HG03432 (cell line): ENCODE data around the gene TMBIM1.

Source experiments
- ATAC-seq: cut with Tn5 transposase; IDR thresholded peaks from one replicate; pipeline ENCODE4 v1.9.1; 2021; ENCODE audit warnings: mild to moderate bottlenecking, moderate library complexity; ENCODE audit not compliant: unreplicated experiment

Gene TMBIM1

GRCh38 chr2:218292048-218293014 lies at the start of gene TMBIM1:
Gene TMBIM1, minus strand, starts transcription at chr2:218292503. Its CDS starts 10,362 bp downstream, at chr2:218282141.
- ATAC-seq = peak; percentile 73

- no peak for ATAC-seq
These were observed 49.1 kb upstream of the TMBIM1 start for GRCh38 chr2:218341381-218341780.

- ATAC-seq = no peak
These were observed 48.4 kb upstream of the TMBIM1 start for GRCh38 chr2:218340656-218341055.

- ATAC-seq = no peak
These were observed 42.2 kb upstream of the TMBIM1 start for GRCh38 chr2:218334531-218334930.

GRCh38 chr2:218332920-218333645 lies 40.8 kb upstream of the TMBIM1 start:
- no peak for ATAC-seq

- no peak for ATAC-seq
These were observed 40.0 kb upstream of the TMBIM1 start for GRCh38 chr2:218332288-218332687.

GRCh38 chr2:218331745-218332144 lies 39.4 kb upstream of the TMBIM1 start:
- ATAC-seq = no peak

GRCh38 chr2:218329826-218330593 lies 37.7 kb upstream of the TMBIM1 start:
- peak; percentile 57 for ATAC-seq

- peak; percentile 61 for ATAC-seq
These were observed 36.9 kb upstream of the TMBIM1 start for GRCh38 chr2:218329027-218329825.

GRCh38 chr2:218328294-218328693 lies 36.0 kb upstream of the TMBIM1 start:
- no peak for ATAC-seq

GRCh38 chr2:218327451-218328210 lies 35.3 kb upstream of the TMBIM1 start:
- no peak for ATAC-seq

- ATAC-seq = no peak
These were observed 34.0 kb upstream of the TMBIM1 start for GRCh38 chr2:218326315-218326714.

- ATAC-seq = no peak
These were observed 33.4 kb upstream of the TMBIM1 start for GRCh38 chr2:218325566-218326160.

GRCh38 chr2:218323526-218324472 lies 31.5 kb upstream of the TMBIM1 start:
- ATAC-seq = no peak

GRCh38 chr2:218322768-218323525 lies 30.6 kb upstream of the TMBIM1 start:
- ATAC-seq = peak; percentile 81

GRCh38 chr2:218320704-218321336 lies 28.5 kb upstream of the TMBIM1 start:
- no peak for ATAC-seq
